Spleen (tissue), 11 donors: ENCODE measurements around the gene GRIN3A. TPM values are rescaled to one million over a fixed set of nuclear protein-coding genes. Genes with fewer than 3 reads are reported as not detected.

ENCODE experiments used
- DNase-seq: peaks from one replicate; pipeline ENCODE4 v3.0.0-alpha.2; 2020
- H3K27ac ChIP-seq, 8 donors: fragments of 200-600 bp; sonication (generic) in 7 of 8; 1 replicate in 4 of 8; 2 replicates in 4 of 8; pipeline versions ENCODE4 v1.5.0 to v1.8.0; 2016 to 2021; ENCODE audit warnings: inconsistent platforms in 4 of 8, mild to moderate bottlenecking in 4 of 8, moderate library complexity in 1 of 8
- H3K27me3 ChIP-seq, 7 donors: fragments of 200-600 bp; sonication (generic) in 6 of 7; replicated peaks in 1 of 7; 1 replicate in 4 of 7; 2 replicates in 3 of 7; pipeline versions ENCODE4 v1.5.0 to v1.8.0; 2016 to 2021; ENCODE audit warnings: inconsistent platforms in 3 of 7, mild to moderate bottlenecking in 1 of 7
- H3K36me3 ChIP-seq, 6 donors: fragments of 200-600 bp; sonication (generic) in 5 of 6; 1 replicate in 4 of 6; 2 replicates in 2 of 6; pipeline versions ENCODE4 v1.5.0 to v1.8.0; 2016 to 2021; ENCODE audit warnings: inconsistent platforms in 2 of 6
- H3K4me1 ChIP-seq, 6 donors: fragments of 200-600 bp; sonication (generic) in 5 of 6; 1 replicate in 3 of 6; 2 replicates in 3 of 6; pipeline versions ENCODE4 v1.5.0 to v1.8.0; 2016 to 2021; ENCODE audit warnings: inconsistent platforms in 3 of 6
- H3K4me3 ChIP-seq, 8 donors: fragments of 200-600 bp; sonication (generic) in 7 of 8; 1 replicate in 4 of 8; 2 replicates in 4 of 8; pipeline versions ENCODE4 v1.5.0 to v1.8.0; 2016 to 2021; ENCODE audit warnings: inconsistent platforms in 4 of 8, mild to moderate bottlenecking in 4 of 8, moderate library complexity in 2 of 8
- H3K9me3 ChIP-seq, 8 donors: fragments of 200-600 bp; sonication (generic) in 7 of 8; 1 replicate in 4 of 8; 2 replicates in 4 of 8; pipeline versions ENCODE4 v1.5.0 to v1.8.0; 2016 to 2021; ENCODE audit warnings: inconsistent platforms in 4 of 8
- POLR2A ChIP-seq, 3 donors: fragments of 450-650 bp; IDR thresholded peaks; one replicate each; pipeline ENCODE4 v1.5.1; 2017; ENCODE audit warnings: antibody characterized with exemption in 3 of 3, mild to moderate bottlenecking in 1 of 3
- POLR2AphosphoS5 ChIP-seq, 3 donors: sonication (generic); formaldehyde crosslinking; IDR thresholded peaks; one replicate each; pipeline ENCODE4 v1.5.1; 2017; ENCODE audit warnings: antibody characterized with exemption in 3 of 3
- whole genome bisulfite sequencing, 5 donors: extraction: QIAGEN DNeasy Blood & Tissue Kit in 3 of 5; methylation state at CpG; one replicate each; pipeline versions ENCODE4 v1.1.5 to v1.1.7; 2013 to 2018; 5-methylcytosine and 5-hydroxymethylcytosine counted together
- intact Hi-C: fragments of 100-400 bp; cut with DNase I; formaldehyde crosslinking; loops from one replicate; pipeline ENCODE4 v1.15.0; 2023; ENCODE audit warnings: low total_unique reads
- polyA plus RNA-seq, 3 donors: library from polyadenylated mRNA; stranded (reverse); fragments of 200-250 nt; gene quantifications; one replicate each; pipeline ENCODE4 v1.2.1, GENCODE V29; 2013
- total RNA-seq, 7 donors: library from RNA; depleted of rRNA in 3 of 7; stranded (reverse); fragments of >200 nt in 3 of 7; fragmentation: NEBNext Ultra II Directional in 4 of 7; extraction: Animal tissue kit (Norgen Biotek cat#: 25700) in 4 of 7; gene quantifications; one replicate each; pipeline versions ENCODE4 v1.1.0 to v1.2.1, GENCODE V29; 2016 to 2021
- TF ChIP-seq, protein P1 (sequence below), 11 experiments: fragments of 200-600 bp in 7 of 11; fragments of 450-650 bp in 4 of 11; sonication (generic) in 4 of 11; IDR thresholded peaks in 8 of 11; conservative IDR thresholded peaks in 3 of 11; 1 replicate in 7 of 11; 2 replicates in 4 of 11; pipeline versions ENCODE4 v1.4.0 to v1.8.0; 2016 to 2021; ENCODE audit warnings: antibody characterized with exemption in 11 of 11, inconsistent platforms in 4 of 11, mild to moderate bottlenecking in 1 of 11
- donor health status: healthy with polysubstance abuse.
- donor health status: DM: no; HTN: no; CAD: no; lungs with moderate emphysema.
- donor health status: DM: no; HTN: no; CAD: no.
- donor health status: Bipolar disorder and iron deficiency.
- donor health status: healthy.
- donor health status: DM: no; HTN: no; CAD: no.
- donor health status: DM: yes; HTN: yes; CAD: no.

Gene GRIN3A
- total and polyA plus RNA-seq, 10 donors = 0.07 to 1.6 (median 0.75) TPM

DNA sequence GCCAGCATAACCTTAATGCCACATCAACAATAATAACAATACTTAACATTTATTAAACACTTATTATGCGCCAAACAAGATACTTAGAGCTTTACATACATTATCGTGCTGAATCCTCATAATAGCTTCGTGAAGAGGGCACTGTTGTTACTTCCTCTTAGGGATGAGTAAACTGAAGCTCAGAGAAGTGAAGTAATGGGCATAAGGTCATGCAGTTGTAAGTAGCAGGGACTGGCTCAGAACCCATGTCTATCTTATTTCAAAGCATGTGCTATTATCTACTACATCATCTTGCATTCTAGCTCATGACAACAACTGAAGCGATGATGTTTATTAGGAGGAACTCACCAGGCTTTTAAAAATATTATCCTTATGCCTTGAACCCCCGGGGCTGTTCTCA, 108.8 kb downstream of the GRIN3A start:
- DNase-seq = no peak
- Histone ChIP-seq H3K36me3 (no peaks in the 10 kb centered on the region), H3K27ac (no peak overlapping the region), H3K4me3 (no peak overlapping the region), H3K4me1 (no peaks in the 10 kb centered on the region), H3K9me3 (no peaks in the 10 kb centered on the region), H3K27me3 (no peaks in the 10 kb centered on the region)
- no peak for TF ChIP-seq POLR2AphosphoS5 (IDR thresholded peaks at IDR 0.05)
- TF ChIP-seq, protein P1, sequence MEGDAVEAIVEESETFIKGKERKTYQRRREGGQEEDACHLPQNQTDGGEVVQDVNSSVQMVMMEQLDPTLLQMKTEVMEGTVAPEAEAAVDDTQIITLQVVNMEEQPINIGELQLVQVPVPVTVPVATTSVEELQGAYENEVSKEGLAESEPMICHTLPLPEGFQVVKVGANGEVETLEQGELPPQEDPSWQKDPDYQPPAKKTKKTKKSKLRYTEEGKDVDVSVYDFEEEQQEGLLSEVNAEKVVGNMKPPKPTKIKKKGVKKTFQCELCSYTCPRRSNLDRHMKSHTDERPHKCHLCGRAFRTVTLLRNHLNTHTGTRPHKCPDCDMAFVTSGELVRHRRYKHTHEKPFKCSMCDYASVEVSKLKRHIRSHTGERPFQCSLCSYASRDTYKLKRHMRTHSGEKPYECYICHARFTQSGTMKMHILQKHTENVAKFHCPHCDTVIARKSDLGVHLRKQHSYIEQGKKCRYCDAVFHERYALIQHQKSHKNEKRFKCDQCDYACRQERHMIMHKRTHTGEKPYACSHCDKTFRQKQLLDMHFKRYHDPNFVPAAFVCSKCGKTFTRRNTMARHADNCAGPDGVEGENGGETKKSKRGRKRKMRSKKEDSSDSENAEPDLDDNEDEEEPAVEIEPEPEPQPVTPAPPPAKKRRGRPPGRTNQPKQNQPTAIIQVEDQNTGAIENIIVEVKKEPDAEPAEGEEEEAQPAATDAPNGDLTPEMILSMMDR (IDR thresholded peaks at IDR 0.05 in 8 of 11, conservative IDR thresholded peaks at IDR 0.05 in 3 of 11) = no peak
- no peak for TF ChIP-seq POLR2A (IDR thresholded peaks at IDR 0.05)
- intact Hi-C loops = no loop called here
- WGBS, 5 donors = 69 to 78% (median 72%) methylated on average over 5 of the region's 5 CpGs

DNA sequence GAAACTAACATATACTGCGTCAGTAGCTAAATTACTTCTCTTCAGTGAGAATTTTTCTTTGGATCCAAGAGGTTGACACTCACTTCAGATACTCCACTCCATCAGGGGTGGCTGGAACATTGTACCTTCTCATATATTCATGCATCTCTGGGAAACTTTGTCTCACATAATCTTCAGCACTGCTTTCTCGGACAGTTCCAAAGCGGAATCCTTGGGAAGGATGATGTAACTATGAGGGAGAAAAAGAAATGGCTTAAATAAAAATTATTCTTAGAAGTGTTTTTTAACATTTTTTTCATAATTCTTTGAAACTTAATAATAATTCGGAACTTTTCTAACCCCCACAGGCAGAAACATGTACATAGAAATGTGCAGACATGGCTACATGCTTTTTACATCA, 110.3 kb downstream of the GRIN3A start:
- no peak for DNase-seq
- TF ChIP-seq, protein P1 (IDR thresholded peaks at IDR 0.05 in 8 of 11, conservative IDR thresholded peaks at IDR 0.05 in 3 of 11) = no peak
- TF ChIP-seq POLR2AphosphoS5 (IDR thresholded peaks at IDR 0.05) (no peak), POLR2A (IDR thresholded peaks at IDR 0.05) (no peak)
- no peaks in the 10 kb centered on the region for H3K9me3 ChIP-seq

DNA sequence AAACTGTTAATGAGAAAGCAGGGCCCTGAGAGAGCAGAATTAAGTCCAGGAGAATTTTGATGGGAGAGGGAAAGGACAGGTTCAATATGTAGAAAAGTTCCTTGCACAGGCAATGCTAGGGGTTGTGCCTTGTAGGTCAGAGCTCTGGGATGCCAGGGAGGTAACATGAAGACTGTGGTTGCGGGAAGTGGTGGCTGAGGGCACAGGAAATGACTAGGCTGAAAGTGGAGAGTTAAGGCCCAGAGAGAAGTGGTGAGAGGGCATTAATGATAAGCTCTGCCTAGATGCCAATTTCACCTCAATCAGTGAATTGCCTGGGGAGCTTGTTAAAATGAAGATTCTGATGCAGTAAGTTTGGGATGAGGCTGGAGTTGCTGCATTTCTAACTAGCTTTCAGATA, 112.2 kb downstream of the GRIN3A start:
- 13 to 42% (median 24%) methylated on average over 1 of the region's 1 CpG for WGBS, 5 donors
- Histone ChIP-seq H3K4me1 (no peaks in the 10 kb centered on the region), H3K4me3 (no peak overlapping the region), H3K27ac (no peak overlapping the region), H3K9me3 (no peaks in the 10 kb centered on the region), H3K27me3 (no peaks in the 10 kb centered on the region), H3K36me3 (no peaks in the 10 kb centered on the region)
- no peak for TF ChIP-seq POLR2A (IDR thresholded peaks at IDR 0.05)
- DNase-seq = no peak
- intact Hi-C loops = no loop called here

More for the DNA sequence above, 110.3 kb downstream of the GRIN3A start:
- H3K4me3 ChIP-seq = no peak overlapping the region
- WGBS, 5 donors = 81 to 93% (median 83%) methylated on average over 4 of the region's 4 CpGs
- H3K27me3 ChIP-seq = no peaks in the 10 kb centered on the region
- no peaks in the 10 kb centered on the region for H3K4me1 ChIP-seq
- intact Hi-C loops = no loop called here
- no peaks in the 10 kb centered on the region for H3K36me3 ChIP-seq
- no peak overlapping the region for H3K27ac ChIP-seq

DNA sequence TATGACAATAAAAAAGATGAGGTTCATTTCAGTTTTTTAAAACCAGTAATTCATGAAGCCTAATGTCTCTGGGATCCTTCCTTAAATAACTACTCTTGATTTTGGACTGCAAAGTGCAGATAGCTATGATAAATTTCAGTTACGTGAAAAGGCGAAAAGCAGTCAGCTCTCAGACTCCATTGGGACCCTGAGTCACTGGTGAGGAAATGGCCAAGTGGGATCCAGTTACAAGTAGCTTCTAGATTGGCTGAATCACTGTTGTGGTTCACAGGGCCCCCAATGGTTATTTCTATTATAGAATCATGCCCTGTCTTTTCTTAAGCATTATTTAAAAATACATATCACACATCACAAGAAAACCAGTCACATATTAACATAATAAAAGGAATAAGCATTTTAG, 112.6 kb downstream of the GRIN3A start:
- Histone ChIP-seq H3K36me3 (no peaks in the 10 kb centered on the region), H3K4me1 (no peaks in the 10 kb centered on the region), H3K27ac (no peak overlapping the region), H3K9me3 (no peaks in the 10 kb centered on the region), H3K27me3 (no peaks in the 10 kb centered on the region), H3K4me3 (no peak overlapping the region)
- no peak for DNase-seq
- TF ChIP-seq POLR2A (IDR thresholded peaks at IDR 0.05) (no peak), POLR2AphosphoS5 (IDR thresholded peaks at IDR 0.05) (no peak)
- TF ChIP-seq, protein P1 (IDR thresholded peaks at IDR 0.05 in 8 of 11, conservative IDR thresholded peaks at IDR 0.05 in 3 of 11) = no peak
- intact Hi-C loops = no loop called here
- WGBS, 5 donors = 77 to 95% (median 89%) methylated on average over 2 of the region's 2 CpGs

DNA sequence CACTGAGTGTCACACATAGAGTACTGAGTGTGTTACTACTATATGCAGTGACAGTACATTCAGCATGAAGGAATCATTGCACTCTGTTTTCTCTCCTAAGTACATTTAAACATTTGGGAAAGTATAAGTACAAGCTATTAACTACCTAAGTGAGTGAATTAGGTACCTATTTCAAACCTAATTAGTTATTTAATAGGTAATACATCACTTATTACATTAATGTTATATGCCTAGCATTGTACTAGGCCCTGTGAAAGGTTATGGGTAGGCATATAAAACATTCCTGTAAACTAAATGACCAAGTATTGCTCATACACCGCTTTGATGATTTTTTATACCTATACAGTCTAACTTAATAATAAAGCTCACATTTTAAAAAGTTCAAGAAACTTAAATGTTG, 118.0 kb downstream of the GRIN3A start:
- no peak overlapping the region for H3K4me3 ChIP-seq
- H3K4me1 ChIP-seq = no peaks in the 10 kb centered on the region
- no peak for DNase-seq
- no peaks in the 10 kb centered on the region for H3K36me3 ChIP-seq
- 91 to 100% (median 95%) methylated on average over 1 of the region's 1 CpG for WGBS, 5 donors
- H3K27me3 ChIP-seq = no peaks in the 10 kb centered on the region
- intact Hi-C loops = no loop called here
- TF ChIP-seq POLR2AphosphoS5 (IDR thresholded peaks at IDR 0.05) = no peak
- no peak overlapping the region for H3K27ac ChIP-seq
- no peaks in the 10 kb centered on the region for H3K9me3 ChIP-seq
